Mucosa of rectum (tissue), 2 donors: ENCODE measurements around the gene SLC39A10.

Source experiments
- H3K27ac ChIP-seq, 2 donors: one replicate each; pipeline ENCODE4 v1.7.0; 2013; ENCODE audit warnings: inconsistent platforms in 2 of 2, low read depth in 2 of 2, low read length in 2 of 2
- H3K27me3 ChIP-seq, 2 donors: one replicate each; pipeline ENCODE4 v1.7.0; 2013; ENCODE audit warnings: low read length in 2 of 2; ENCODE audit not compliant: control insufficient read depth in 2 of 2, insufficient read depth in 2 of 2
- H3K36me3 ChIP-seq, 2 donors: one replicate each; pipeline ENCODE4 v1.7.0; 2013; ENCODE audit warnings: low read length in 2 of 2; ENCODE audit not compliant: control insufficient read depth in 2 of 2, insufficient read depth in 2 of 2
- H3K4me1 ChIP-seq, 2 donors: one replicate each; pipeline ENCODE4 v1.7.0; 2013; ENCODE audit warnings: low read length in 2 of 2, mild to moderate bottlenecking in 1 of 2; ENCODE audit not compliant: control insufficient read depth in 2 of 2, insufficient read depth in 2 of 2
- H3K4me3 ChIP-seq, 2 donors: one replicate each; pipeline ENCODE4 v1.7.0; 2013; ENCODE audit warnings: low read length in 2 of 2
- H3K9ac ChIP-seq, 2 donors: one replicate each; pipeline ENCODE4 v1.7.0; 2013; ENCODE audit warnings: low read length in 2 of 2, low read depth in 1 of 2, mild to moderate bottlenecking in 1 of 2
- H3K9me3 ChIP-seq, 2 donors: one replicate each; pipeline ENCODE4 v1.7.0; 2013; ENCODE audit warnings: low read length in 2 of 2; ENCODE audit not compliant: control insufficient read depth in 2 of 2
- donor health status: healthy.
- donor health status: Normal muscosa, but diverticular disease.

Gene SLC39A10

GRCh38 chr2:195628666-195629065, 28.4 kb upstream of the SLC39A10 start:
- H3K9ac ChIP-seq = no peak overlapping the region
- H3K9me3 ChIP-seq = no peaks in the 10 kb centered on the region
- no peaks in the 10 kb centered on the region for H3K36me3 ChIP-seq
- H3K4me3 ChIP-seq = no peak overlapping the region
- H3K4me1 ChIP-seq = no peaks in the 10 kb centered on the region
- H3K27me3 ChIP-seq = no peaks in the 10 kb centered on the region
- H3K27ac ChIP-seq = no peak overlapping the region

- Histone ChIP-seq H3K36me3 (no peaks in the 10 kb centered on the region), H3K9ac (no peak overlapping the region), H3K4me3 (no peak overlapping the region), H3K9me3 (no peaks in the 10 kb centered on the region), H3K27me3 (no peaks in the 10 kb centered on the region), H3K4me1 (no peaks in the 10 kb centered on the region), H3K27ac (no peak overlapping the region)
Measured at GRCh38 chr2:195632856-195633572, 24.0 kb upstream of the SLC39A10 start.

GRCh38 chr2:195633573-195633870, 23.5 kb upstream of the SLC39A10 start:
- H3K4me3 ChIP-seq = no peak overlapping the region
- no peaks in the 10 kb centered on the region for H3K4me1 ChIP-seq
- no peaks in the 10 kb centered on the region for H3K36me3 ChIP-seq
- no peaks in the 10 kb centered on the region for H3K27me3 ChIP-seq
- H3K27ac ChIP-seq = no peak overlapping the region
- no peak overlapping the region for H3K9ac ChIP-seq
- H3K9me3 ChIP-seq = no peaks in the 10 kb centered on the region

- H3K27ac ChIP-seq = no peak overlapping the region
- no peak overlapping the region for H3K4me3 ChIP-seq
- no peaks in the 10 kb centered on the region for H3K9me3 ChIP-seq
- H3K9ac ChIP-seq = no peak overlapping the region
- H3K27me3 ChIP-seq = no peaks in the 10 kb centered on the region
- H3K36me3 ChIP-seq = no peaks in the 10 kb centered on the region
- no peaks in the 10 kb centered on the region for H3K4me1 ChIP-seq
Measured at GRCh38 chr2:195633974-195634373, 23.1 kb upstream of the SLC39A10 start.

- Histone ChIP-seq H3K4me3 (no peak overlapping the region), H3K27ac (no peak overlapping the region), H3K9me3 (no peaks in the 10 kb centered on the region), H3K9ac (no peak overlapping the region), H3K36me3 (no peaks in the 10 kb centered on the region), H3K27me3 (no peaks in the 10 kb centered on the region), H3K4me1 (no peaks in the 10 kb centered on the region)
Measured at GRCh38 chr2:195636890-195637289, 20.1 kb upstream of the SLC39A10 start.

GRCh38 chr2:195638750-195639149, 18.3 kb upstream of the SLC39A10 start:
- no peaks in the 10 kb centered on the region for H3K36me3 ChIP-seq
- H3K27me3 ChIP-seq = no peaks in the 10 kb centered on the region
- no peaks in the 10 kb centered on the region for H3K9me3 ChIP-seq
- H3K27ac ChIP-seq = no peak overlapping the region
- peaks cover 2 to 8% of the 10 kb centered on the region in 2 donors for H3K4me1 ChIP-seq
- H3K4me3 ChIP-seq = no peak overlapping the region
- no peak overlapping the region for H3K9ac ChIP-seq

GRCh38 chr2:195639238-195639858, 17.7 kb upstream of the SLC39A10 start:
- Histone ChIP-seq H3K9ac (no peak overlapping the region), H3K27me3 (no peaks in the 10 kb centered on the region), H3K9me3 (no peaks in the 10 kb centered on the region), H3K36me3 (no peaks in the 10 kb centered on the region), H3K27ac (no peak overlapping the region), H3K4me1 (peaks cover 2 to 8% of the 10 kb centered on the region in 2 donors), H3K4me3 (no peak overlapping the region)

- Histone ChIP-seq H3K36me3 (no peaks in the 10 kb centered on the region), H3K9ac (no peak overlapping the region), H3K9me3 (no peaks in the 10 kb centered on the region), H3K4me1 (peaks cover 2 to 8% of the 10 kb centered on the region in 2 donors), H3K4me3 (no peak overlapping the region), H3K27ac (no peak overlapping the region), H3K27me3 (no peaks in the 10 kb centered on the region)
Measured at GRCh38 chr2:195639959-195640358, 17.1 kb upstream of the SLC39A10 start.

GRCh38 chr2:195642027-195642678, 14.9 kb upstream of the SLC39A10 start:
- Histone ChIP-seq H3K4me3 (no peak overlapping the region), H3K9me3 (no peaks in the 10 kb centered on the region), H3K27ac (no peak overlapping the region), H3K9ac (no peak overlapping the region), H3K27me3 (no peaks in the 10 kb centered on the region), H3K36me3 (no peaks in the 10 kb centered on the region), H3K4me1 (peaks cover 2 to 8% of the 10 kb centered on the region in 2 donors)

GRCh38 chr2:195642679-195643068, 14.4 kb upstream of the SLC39A10 start:
- no peak overlapping the region for H3K27ac ChIP-seq
- H3K36me3 ChIP-seq = no peaks in the 10 kb centered on the region
- no peak overlapping the region for H3K4me3 ChIP-seq
- H3K4me1 ChIP-seq = peaks cover 2 to 8% of the 10 kb centered on the region in 2 donors
- H3K9me3 ChIP-seq = no peaks in the 10 kb centered on the region
- H3K27me3 ChIP-seq = no peaks in the 10 kb centered on the region
- no peak overlapping the region for H3K9ac ChIP-seq
